SU-DHL-6 (cell line): ENCODE measurements around the gene MCTP1.

Source experiments
- H2AFZ ChIP-seq: fragments of 200-600 bp; sonication (generic); 2 replicates; pipeline ENCODE4 v1.6.1; 2014; ENCODE audit warnings: low read depth, mild to moderate bottlenecking, moderate library complexity, mixed read lengths, antibody characterized with exemption, low read length; ENCODE audit not compliant: severe bottlenecking
- H3F3A ChIP-seq: fragments of 200-600 bp; shearing (Covaris generic); 2 replicates; pipeline ENCODE4 v1.6.0; 2016; ENCODE audit warnings: antibody characterized with exemption, mild to moderate bottlenecking; ENCODE audit not compliant: insufficient read depth
- H3K27ac ChIP-seq: fragments of 200-600 bp; sonication (generic); 2 replicates; pipeline ENCODE4 v1.5.1; 2016; ENCODE audit warnings: low read depth, mild to moderate bottlenecking, low read length, moderate library complexity, mixed read lengths
- H3K27me3 ChIP-seq: fragments of 200-600 bp; sonication (generic), shearing (Covaris generic); 2 replicates; pipeline ENCODE4 v1.6.0; 2014; ENCODE audit warnings: mild to moderate bottlenecking, low read length
- H3K36me3 ChIP-seq: fragments of 200-600 bp; sonication (generic); 2 replicates; pipeline ENCODE4 v1.6.1; 2014; ENCODE audit warnings: mild to moderate bottlenecking, low read length, mixed read lengths
- H3K4me2 ChIP-seq: fragments of 300-600, 200-600 bp; shearing (Covaris generic), sonication (generic); 2 replicates; pipeline ENCODE4 v1.6.0; 2014; ENCODE audit warnings: low read length, low read depth, mild to moderate bottlenecking; ENCODE audit not compliant: poor library complexity, severe bottlenecking
- H3K4me3 ChIP-seq: fragments of 200-600 bp; sonication (generic); 2 replicates; pipeline ENCODE4 v1.5.1; 2014; ENCODE audit warnings: antibody characterized with exemption, low read length, mild to moderate bottlenecking, mixed read lengths; ENCODE audit not compliant: insufficient read depth, poor library complexity, severe bottlenecking
- H3K79me2 ChIP-seq: fragments of 200-600 bp; sonication (generic); 2 replicates; pipeline ENCODE4 v1.6.1; 2014; ENCODE audit warnings: mild to moderate bottlenecking, low read length, moderate library complexity; ENCODE audit not compliant: insufficient read depth
- H3K9ac ChIP-seq: fragments of 200-600 bp; sonication (generic); 2 replicates; pipeline ENCODE4 v1.7.0; 2014; ENCODE audit warnings: mild to moderate bottlenecking, low read length
- H3K9me2 ChIP-seq: fragments of 200-600 bp; sonication (generic); replicated peaks from 2 replicates; pipeline ENCODE4 v1.6.1; 2014; ENCODE audit warnings: low read length; ENCODE audit not compliant: insufficient read depth
- H3K9me3 ChIP-seq: fragments of 200-600 bp; sonication (generic); 2 replicates; pipeline ENCODE4 v1.6.1; 2014; ENCODE audit warnings: low read length, mixed read lengths; ENCODE audit not compliant: insufficient read depth
- H4K20me1 ChIP-seq: fragments of 200-600 bp; sonication (generic); 2 replicates; pipeline ENCODE4 v1.6.1; 2014; ENCODE audit warnings: low read depth, mild to moderate bottlenecking, antibody characterized with exemption, low read length, moderate library complexity, mixed read lengths
- EZH2phosphoT487 ChIP-seq: fragments of 200-600 bp; sonication (generic), shearing (Covaris generic); conservative IDR thresholded peaks from 2 replicates; pipeline ENCODE4 v1.6.1; 2018; ENCODE audit warnings: mild to moderate bottlenecking, antibody characterized with exemption, low read length, moderate library complexity, mixed read lengths
- TF ChIP-seq, protein P1 (sequence below): fragments of 200-600 bp; sonication (generic); IDR thresholded peaks from one replicate; pipeline ENCODE4 v1.5.1; 2017; ENCODE audit warnings: antibody characterized with exemption, mild to moderate bottlenecking, low read length, moderate library complexity; ENCODE audit not compliant: insufficient read depth, poor library complexity, severe bottlenecking

The MCTP1 gene

DNA sequence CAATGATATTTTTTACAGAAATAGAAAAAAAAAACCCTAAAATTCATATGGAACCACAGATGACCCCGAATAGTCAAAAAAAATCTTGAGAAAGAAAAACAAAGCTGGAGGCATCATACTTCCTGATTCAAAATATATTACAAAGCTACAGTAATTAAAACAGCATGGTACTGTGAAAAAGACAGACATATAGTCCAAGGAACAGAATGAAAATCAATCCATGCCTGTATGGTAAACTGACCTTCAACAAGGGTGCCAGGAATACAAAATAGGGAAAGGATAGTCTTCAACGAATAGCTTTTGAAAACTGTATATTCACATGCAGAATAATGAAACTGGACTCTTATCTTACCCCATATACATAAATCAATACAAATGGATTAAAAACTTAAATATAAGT is 307.5 kb downstream of the MCTP1 start:
- H4K20me1 ChIP-seq: no peaks in the 10 kb centered on the region
- no peak overlapping the region for H3K4me2 ChIP-seq
- no peaks in the 10 kb centered on the region for H3K79me2 ChIP-seq
- no peaks in the 10 kb centered on the region for H3K27me3 ChIP-seq
- no peak for TF ChIP-seq EZH2phosphoT487
- TF ChIP-seq, protein P1, sequence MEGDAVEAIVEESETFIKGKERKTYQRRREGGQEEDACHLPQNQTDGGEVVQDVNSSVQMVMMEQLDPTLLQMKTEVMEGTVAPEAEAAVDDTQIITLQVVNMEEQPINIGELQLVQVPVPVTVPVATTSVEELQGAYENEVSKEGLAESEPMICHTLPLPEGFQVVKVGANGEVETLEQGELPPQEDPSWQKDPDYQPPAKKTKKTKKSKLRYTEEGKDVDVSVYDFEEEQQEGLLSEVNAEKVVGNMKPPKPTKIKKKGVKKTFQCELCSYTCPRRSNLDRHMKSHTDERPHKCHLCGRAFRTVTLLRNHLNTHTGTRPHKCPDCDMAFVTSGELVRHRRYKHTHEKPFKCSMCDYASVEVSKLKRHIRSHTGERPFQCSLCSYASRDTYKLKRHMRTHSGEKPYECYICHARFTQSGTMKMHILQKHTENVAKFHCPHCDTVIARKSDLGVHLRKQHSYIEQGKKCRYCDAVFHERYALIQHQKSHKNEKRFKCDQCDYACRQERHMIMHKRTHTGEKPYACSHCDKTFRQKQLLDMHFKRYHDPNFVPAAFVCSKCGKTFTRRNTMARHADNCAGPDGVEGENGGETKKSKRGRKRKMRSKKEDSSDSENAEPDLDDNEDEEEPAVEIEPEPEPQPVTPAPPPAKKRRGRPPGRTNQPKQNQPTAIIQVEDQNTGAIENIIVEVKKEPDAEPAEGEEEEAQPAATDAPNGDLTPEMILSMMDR: no peak
- H3K9ac ChIP-seq: no peak overlapping the region
- H3F3A ChIP-seq: no peaks in the 10 kb centered on the region
- H3K36me3 ChIP-seq: no peaks in the 10 kb centered on the region
- no peaks in the 10 kb centered on the region for H3K9me2 ChIP-seq
- H3K9me3 ChIP-seq: no peaks in the 10 kb centered on the region; the same call in 1 of the 2 replicates
- H3K4me3 ChIP-seq: no peak overlapping the region
- H2AFZ ChIP-seq: no peak overlapping the region
- no peak overlapping the region for H3K27ac ChIP-seq

DNA sequence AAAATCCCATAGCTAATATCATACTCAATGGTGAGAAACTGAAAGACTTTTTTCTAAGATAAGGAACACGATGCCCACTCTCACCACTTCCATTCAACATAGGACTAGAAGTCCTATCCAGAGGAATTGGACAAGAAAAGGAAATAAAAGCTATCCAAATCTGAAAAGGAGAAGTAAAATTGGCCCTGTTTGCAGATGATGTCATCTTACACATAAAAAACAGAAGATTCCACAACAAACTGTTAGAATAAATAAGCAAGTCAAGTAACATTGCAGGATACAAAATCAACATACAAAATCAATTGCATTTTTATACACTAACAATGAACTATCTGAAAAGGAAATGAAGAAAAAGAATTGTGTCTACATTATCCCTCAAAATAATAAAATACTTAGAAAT is 308.0 kb downstream of the MCTP1 start:
- Histone ChIP-seq H3K9me2 (no peaks in the 10 kb centered on the region), H3K27me3 (no peaks in the 10 kb centered on the region), H3K4me2 (no peak overlapping the region), H3K79me2 (no peaks in the 10 kb centered on the region), H4K20me1 (no peaks in the 10 kb centered on the region), H3K9ac (no peak overlapping the region), H3K36me3 (no peaks in the 10 kb centered on the region), H2AFZ (no peak overlapping the region), H3K4me3 (no peak overlapping the region), H3F3A (no peaks in the 10 kb centered on the region), H3K27ac (no peak overlapping the region), H3K9me3 (no peaks in the 10 kb centered on the region; the same call in 1 of the 2 replicates)
- TF ChIP-seq EZH2phosphoT487: no peak
- TF ChIP-seq, protein P1: no peak

DNA sequence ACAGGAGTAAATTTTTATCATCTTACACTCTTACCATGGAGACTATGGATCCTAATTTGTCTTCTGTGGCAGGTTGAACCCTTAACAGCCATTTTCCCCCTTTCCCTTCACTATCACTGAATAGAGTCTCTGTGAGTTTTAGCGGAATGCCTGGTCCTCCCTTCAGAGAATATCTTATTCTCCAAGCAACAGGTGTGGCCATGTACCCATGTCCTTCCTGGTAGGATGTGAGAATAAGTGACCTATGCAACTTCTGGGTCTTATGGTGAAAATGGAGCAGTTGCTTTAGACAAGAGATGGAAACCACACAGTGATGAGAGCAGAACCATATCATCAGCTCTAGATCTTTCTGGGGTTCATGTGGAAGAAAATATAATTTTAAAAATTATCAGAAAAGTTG is 312.6 kb downstream of the MCTP1 start:
- Histone ChIP-seq H3K27ac (no peak overlapping the region), H3K4me3 (no peak overlapping the region), H3K9me3 (no peaks in the 10 kb centered on the region), H3K27me3 (no peaks in the 10 kb centered on the region), H3F3A (no peaks in the 10 kb centered on the region), H3K79me2 (no peaks in the 10 kb centered on the region), H3K4me2 (no peak overlapping the region), H3K9ac (no peak overlapping the region), H2AFZ (no peak overlapping the region), H3K9me2 (no peaks in the 10 kb centered on the region), H3K36me3 (no peaks in the 10 kb centered on the region), H4K20me1 (no peaks in the 10 kb centered on the region)
- TF ChIP-seq, protein P1: no peak
- TF ChIP-seq EZH2phosphoT487: no peak
